NCI-H128 (cell line): ENCODE results near the gene PARG.
A peak's percentile ranks its signal among the peaks of the same experiment; 100 is the strongest.
"Not testable (repeated sequence)": the region's sequence is repeated elsewhere in the genome, so short reads cannot be mapped to it uniquely, and the experiment has no call there.

Experiments
- DNase-seq: peaks from one replicate; lab custom pipeline; 2025; ENCODE audit not compliant: unreplicated experiment; lab: John Stamatoyannopoulos, UW

Gene PARG

GRCh38 chr10:49941447-49942338 lies at the start of gene PARG, which contains the start of gene TIMM23B:
PARG (minus strand) TSS chr10:49942027; CDS start chr10:49941725, 302 bp downstream.
TIMM23B (plus strand) TSS chr10:49942053; CDS start chr10:49942195, 142 bp downstream.
- DNase-seq, result peak; percentile 4

- not testable (repeated sequence) for DNase-seq
These were observed 46.5 kb upstream of the PARG start, which contains the start of gene AGAP6 for GRCh38 chr10:49988376-49988775. AGAP6 (plus strand) TSS chr10:49988406; CDS start chr10:49988716, 310 bp downstream.

GRCh38 chr10:49987207-49987606 lies 45.4 kb upstream of the PARG start:
- not testable (repeated sequence) for DNase-seq

GRCh38 chr10:49977756-49978155 lies 35.9 kb upstream of the PARG start:
- DNase-seq, result not testable (repeated sequence)

GRCh38 chr10:49972094-49972493 lies 30.3 kb upstream of the PARG start:
- DNase-seq, result not testable (repeated sequence)

- not testable (repeated sequence) for DNase-seq
These were observed 29.6 kb upstream of the PARG start for GRCh38 chr10:49971466-49971865.

- DNase-seq, result not testable (repeated sequence)
These were observed 28.6 kb upstream of the PARG start for GRCh38 chr10:49970331-49970857.

- not testable (repeated sequence) for DNase-seq
These were observed 11.3 kb upstream of the PARG start for GRCh38 chr10:49953122-49953521.

GRCh38 chr10:49952006-49952405 lies 10.2 kb upstream of the PARG start:
- DNase-seq, result not testable (repeated sequence)

GRCh38 chr10:49948737-49949136 lies 6.9 kb upstream of the PARG start:
- DNase-seq, result not testable (repeated sequence)

- DNase-seq, result not testable (repeated sequence)
These were observed 6.3 kb upstream of the PARG start for GRCh38 chr10:49948142-49948541.

- not testable (repeated sequence) for DNase-seq
These were observed 1.8 kb upstream of the PARG start for GRCh38 chr10:49943607-49944006.

- DNase-seq, result not testable (repeated sequence)
These were observed 495 bp upstream of the PARG start for GRCh38 chr10:49942339-49942705.

- not testable (repeated sequence) for DNase-seq
These were observed 9.7 kb downstream of the PARG start for GRCh38 chr10:49931959-49932728.

GRCh38 chr10:49931276-49931675 lies 10.6 kb downstream of the PARG start:
- DNase-seq, result not testable (repeated sequence)

- not testable (repeated sequence) for DNase-seq
These were observed 18.3 kb downstream of the PARG start for GRCh38 chr10:49923572-49923971.

GRCh38 chr10:49922041-49922440 lies 19.8 kb downstream of the PARG start:
- not testable (repeated sequence) for DNase-seq

GRCh38 chr10:49917927-49918326 lies 23.9 kb downstream of the PARG start:
- DNase-seq, result not testable (repeated sequence)

- not testable (repeated sequence) for DNase-seq
These were observed 25.4 kb downstream of the PARG start for GRCh38 chr10:49916451-49916850.

- not testable (repeated sequence) for DNase-seq
These were observed 31.5 kb downstream of the PARG start for GRCh38 chr10:49910295-49910694.
